K562 (cell line): ENCODE data around the gene NTF4. TPM values are rescaled to one million over a fixed set of nuclear protein-coding genes. Genes with fewer than 3 reads are reported as not detected.

Experiments used
- BMI1 ChIP-seq: fragments of 150-350 bp; IDR thresholded peaks from 2 replicates; pipeline ENCODE4 v1.6.1; 2014; ENCODE audit warnings: low read length
- C11orf30 ChIP-seq: fragments of 450-650 bp; IDR thresholded peaks from 2 replicates; pipeline ENCODE4 v1.6.1; 2016; ENCODE audit warnings: low read depth, mild to moderate bottlenecking
- CGGBP1 ChIP-seq: fragments of 250-450 bp; sonication (Bioruptor Pico); IDR thresholded peaks from 2 replicates; pipeline ENCODE4 v1.9.0; 2021; ENCODE audit warnings: mild to moderate bottlenecking
- COPS2 ChIP-seq: fragments of 450-650 bp; conservative IDR thresholded peaks from 2 replicates; pipeline ENCODE4 v1.6.1; 2016; ENCODE audit warnings: mild to moderate bottlenecking, moderate library complexity
- HDAC1 ChIP-seq, 2 experiments: fragments of 450-650 bp; IDR thresholded peaks; 2 replicates each; pipeline ENCODE4 v1.6.1; 2016 to 2017; ENCODE audit warnings: inconsistent platforms in 1 of 2, mild to moderate bottlenecking in 1 of 2, moderate library complexity in 1 of 2
- HDAC8 ChIP-seq: fragments of 450-650 bp; IDR thresholded peaks from 2 replicates; pipeline ENCODE4 v1.6.1; 2016; ENCODE audit warnings: mild to moderate bottlenecking, missing genetic modification characterization, moderate library complexity, missing compliant biosample characterization
- IRF2 ChIP-seq: sonication (generic); formaldehyde crosslinking; IDR thresholded peaks from 2 replicates; pipeline ENCODE4 v1.8.1; 2022; ENCODE audit warnings: mild to moderate bottlenecking, missing genetic modification reagents
- L3MBTL2 ChIP-seq: fragments of 450-650 bp; IDR thresholded peaks from 2 replicates; pipeline ENCODE4 v1.6.1; 2016; ENCODE audit warnings: mild to moderate bottlenecking, moderate library complexity
- MTA2 ChIP-seq: fragments of 450-650 bp; IDR thresholded peaks from 2 replicates; pipeline ENCODE4 v1.6.1; 2016; ENCODE audit warnings: low read depth
- NR2C1 ChIP-seq, 2 experiments: fragments of 450-650 bp; IDR thresholded peaks; 2 replicates each; pipeline ENCODE4 v1.6.1; 2017; ENCODE audit warnings: mild to moderate bottlenecking in 2 of 2, antibody characterized with exemption in 1 of 2, inconsistent platforms in 1 of 2, missing compliant biosample characterization in 1 of 2, missing genetic modification characterization in 1 of 2
- POLR2B ChIP-seq: fragments of 450-650 bp; IDR thresholded peaks from 2 replicates; pipeline ENCODE4 v1.6.1; 2018; ENCODE audit warnings: low read depth; ENCODE audit not compliant: partially characterized antibody
- POLR3G ChIP-seq: IDR thresholded peaks from 2 replicates; pipeline ENCODE4 v1.6.1; 2011; ENCODE audit not compliant: insufficient read length, insufficient replicate concordance; ENCODE audit errors: extremely low read depth
- PRPF4 ChIP-seq: fragments of 200-400 bp; formaldehyde crosslinking; IDR thresholded peaks from one replicate; pipeline ENCODE4 v1.6.1; 2017; ENCODE audit warnings: low read length, low read depth, mild to moderate bottlenecking; ENCODE audit not compliant: insufficient read depth, poor library complexity, severe bottlenecking
- RBM34 ChIP-seq: fragments of 200-400 bp; formaldehyde crosslinking; IDR thresholded peaks from 2 replicates; pipeline ENCODE4 v1.6.1; 2018; ENCODE audit warnings: low read length, borderline replicate concordance; ENCODE audit not compliant: insufficient read depth
- RFX7 ChIP-seq: fragments of 250-450 bp; sonication (Bioruptor Pico); IDR thresholded peaks from 2 replicates; pipeline ENCODE4 v1.5.1; 2021; ENCODE audit warnings: mild to moderate bottlenecking
- SMAD4 ChIP-seq: fragments of 250-450 bp; sonication (Bioruptor Pico); conservative IDR thresholded peaks from 2 replicates; pipeline ENCODE4 v1.8.0; 2021; ENCODE audit warnings: inconsistent platforms, mild to moderate bottlenecking, moderate library complexity
- SRSF7 ChIP-seq: fragments of 200-400 bp; formaldehyde crosslinking; optimal IDR thresholded peaks from 2 replicates; pipeline ENCODE3; 2017; ENCODE audit warnings: mild to moderate bottlenecking, low read depth, low read length
- TCF7 ChIP-seq: sonication (generic); IDR thresholded peaks from 2 replicates; pipeline ENCODE4 v1.6.1; 2016; ENCODE audit warnings: antibody characterized with exemption, borderline replicate concordance
- TEAD1 ChIP-seq, 2 experiments: fragments of 450-650 bp in 1 of 2; sonication (generic) in 1 of 2; formaldehyde crosslinking; IDR thresholded peaks; 2 replicates each; pipeline versions ENCODE4 v1.4.0 to v1.8.0; 2020 to 2022; ENCODE audit warnings: mild to moderate bottlenecking in 2 of 2, missing genetic modification reagents in 1 of 2
- TFE3 ChIP-seq: fragments of 450-650 bp; formaldehyde crosslinking; IDR thresholded peaks from 2 replicates; pipeline ENCODE4 v1.4.0; 2020; ENCODE audit warnings: mild to moderate bottlenecking, mixed read lengths
- ZNF586 ChIP-seq: fragments of 450-650 bp; formaldehyde crosslinking; conservative IDR thresholded peaks from 2 replicates; pipeline ENCODE4 v1.4.0; 2020; ENCODE audit warnings: mild to moderate bottlenecking, moderate library complexity
- ZNF592 ChIP-seq: fragments of 450-650 bp; IDR thresholded peaks from 2 replicates; pipeline ENCODE4 v1.6.1; 2017; ENCODE audit warnings: antibody characterized with exemption, mild to moderate bottlenecking
- polyA plus RNA-seq, 8 experiments: library from polyadenylated mRNA; depleted of rRNA in 4 of 8; stranded (reverse) in 5 of 8; unstranded in 3 of 8; fragments of >200 nt; fragmentation: Nextera tagmentation in 2 of 8; fragmentation: Illumina TruSeq in 1 of 8; extraction: Ambion mirVana in 2 of 8; extraction: Trizol in 1 of 8; gene quantifications; 2 replicates each; pipeline versions ENCODE4 v1.2.1 to v1.2.3, GENCODE V29; 2011 to 2014; ENCODE audit warnings: inconsistent platforms in 1 of 8, missing spikeins in 1 of 8
- total RNA-seq, 7 experiments: library from RNA; depleted of rRNA in 6 of 7; stranded (reverse); fragments of >200 nt in 6 of 7; fragmentation: Illumina TruSeq in 2 of 7; extraction: Trizol in 2 of 7; gene quantifications; 2 replicates each; pipeline versions ENCODE4 v1.2.1 to v1.2.3, GENCODE V29; 2011 to 2021; ENCODE audit warnings: low replicate concordance in 1 of 7

Gene NTF4
- total and polyA plus RNA-seq, 9 of the 15 experiments (the other 6 are each of a cell fraction or from before 2014, with no cell fraction given): not detected

GRCh38 chr19:49084206-49085019, 19.8 kb upstream of the NTF4 start (continued):
- no peak for TF ChIP-seq HDAC8 (tag)
- no peak for TF ChIP-seq CGGBP1 (CRISPR knock-in tag)
- TF ChIP-seq HDAC1 (IDR thresholded peaks at IDR 0.05): peak in 1 of 2 experiments; percentile 18; a peak in 1 of 4 replicates
- 0 out of 2 replicates have a peak, but pooled peaks have one; percentile 36 for TF ChIP-seq SMAD4 (CRISPR knock-in tag)
- TF ChIP-seq TCF7: no peak
- peak; percentile 67 for TF ChIP-seq TFE3 (CRISPR knock-in tag)
- TF ChIP-seq ZNF592: peak; percentile 79
- no peak for TF ChIP-seq COPS2
- TF ChIP-seq POLR3G: no peak
- TF ChIP-seq PRPF4: no peak
- TF ChIP-seq RBM34: no peak
- no peak for TF ChIP-seq C11orf30
- TF ChIP-seq POLR2B: no peak
- TF ChIP-seq SRSF7: no peak
- TF ChIP-seq NR2C1 (IDR thresholded peaks at IDR 0.05): peak; percentile 22; the same call in 1 of the 2 replicates
- 0 out of 2 replicates have a peak, but pooled peaks have one; percentile 7 for TF ChIP-seq NR2C1 (tag; IDR thresholded peaks at IDR 0.05)
- TF ChIP-seq MTA2: 0 out of 2 replicates have a peak, but pooled peaks have one; percentile 7
- TF ChIP-seq L3MBTL2: peak; percentile 67
- TF ChIP-seq IRF2 (CRISPR knock-in tag): no peak
- TF ChIP-seq TEAD1 (CRISPR knock-in tag; IDR thresholded peaks at IDR 0.05): peak in 1 of 2 experiments; percentile 45; a peak in 2 of 4 replicates
- no peak for TF ChIP-seq RFX7 (CRISPR knock-in tag)
- 0 out of 2 replicates have a peak, but pooled peaks have one; percentile 5 for TF ChIP-seq ZNF586 (CRISPR knock-in tag)
- TF ChIP-seq BMI1: no peak
